ENCODE measurements around the gene HOXA3.

HOXA3 gene

DNA sequence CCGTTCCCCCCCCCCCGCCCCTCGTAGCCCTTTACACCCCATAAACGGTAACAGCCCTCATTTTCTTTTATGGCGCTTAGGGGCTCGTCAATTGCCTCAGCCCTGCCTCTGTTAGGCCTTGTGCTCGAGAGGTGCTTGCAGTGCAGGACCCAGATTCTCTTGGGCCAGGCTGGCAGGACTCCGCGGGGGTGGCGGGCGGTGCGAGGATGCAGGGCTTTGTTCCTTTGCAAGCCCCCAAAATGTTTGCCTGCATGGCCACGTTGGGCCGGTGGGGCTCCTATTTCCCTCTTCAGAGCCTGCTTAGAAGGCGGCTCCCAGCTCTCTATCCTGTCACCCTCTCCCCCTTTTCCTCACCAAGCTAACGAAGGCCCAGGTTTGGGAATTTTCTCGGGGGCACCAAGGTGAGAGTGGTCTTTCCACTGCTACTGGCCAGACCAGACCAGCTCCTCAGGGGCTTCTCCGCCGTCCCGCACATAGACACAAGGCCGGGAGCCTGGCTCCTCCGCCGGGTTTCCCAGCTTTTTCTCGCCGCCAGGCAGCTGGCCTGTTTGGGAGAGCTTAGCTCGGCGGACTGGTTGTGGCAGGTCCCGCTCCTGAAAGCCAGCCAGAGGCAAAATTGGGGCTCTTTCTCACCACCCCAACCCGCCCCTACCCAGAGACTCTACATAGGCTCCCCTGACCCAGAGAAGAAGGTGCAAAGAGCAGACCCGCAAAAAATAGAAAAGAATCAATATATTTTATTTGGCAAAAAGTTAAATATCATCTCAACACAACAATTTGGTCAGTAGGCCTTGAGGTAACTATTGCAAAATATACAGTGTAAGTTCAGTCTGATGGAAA lies 9.6 kb upstream of the HOXA3 start:
- no peak overlapping the region for H3K4me3 ChIP-seq (replicated peaks in 1 of 2; ENCODE audit: low read depth in 2 of 2, low read length in 2 of 2)
- no peak for DNase-seq (ENCODE audit: low read depth in 2 of 2)
- TF ChIP-seq, protein P1, sequence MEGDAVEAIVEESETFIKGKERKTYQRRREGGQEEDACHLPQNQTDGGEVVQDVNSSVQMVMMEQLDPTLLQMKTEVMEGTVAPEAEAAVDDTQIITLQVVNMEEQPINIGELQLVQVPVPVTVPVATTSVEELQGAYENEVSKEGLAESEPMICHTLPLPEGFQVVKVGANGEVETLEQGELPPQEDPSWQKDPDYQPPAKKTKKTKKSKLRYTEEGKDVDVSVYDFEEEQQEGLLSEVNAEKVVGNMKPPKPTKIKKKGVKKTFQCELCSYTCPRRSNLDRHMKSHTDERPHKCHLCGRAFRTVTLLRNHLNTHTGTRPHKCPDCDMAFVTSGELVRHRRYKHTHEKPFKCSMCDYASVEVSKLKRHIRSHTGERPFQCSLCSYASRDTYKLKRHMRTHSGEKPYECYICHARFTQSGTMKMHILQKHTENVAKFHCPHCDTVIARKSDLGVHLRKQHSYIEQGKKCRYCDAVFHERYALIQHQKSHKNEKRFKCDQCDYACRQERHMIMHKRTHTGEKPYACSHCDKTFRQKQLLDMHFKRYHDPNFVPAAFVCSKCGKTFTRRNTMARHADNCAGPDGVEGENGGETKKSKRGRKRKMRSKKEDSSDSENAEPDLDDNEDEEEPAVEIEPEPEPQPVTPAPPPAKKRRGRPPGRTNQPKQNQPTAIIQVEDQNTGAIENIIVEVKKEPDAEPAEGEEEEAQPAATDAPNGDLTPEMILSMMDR (IDR thresholded peaks at IDR 0.05; ENCODE audit: low read depth, low read length) = no peak

DNA sequence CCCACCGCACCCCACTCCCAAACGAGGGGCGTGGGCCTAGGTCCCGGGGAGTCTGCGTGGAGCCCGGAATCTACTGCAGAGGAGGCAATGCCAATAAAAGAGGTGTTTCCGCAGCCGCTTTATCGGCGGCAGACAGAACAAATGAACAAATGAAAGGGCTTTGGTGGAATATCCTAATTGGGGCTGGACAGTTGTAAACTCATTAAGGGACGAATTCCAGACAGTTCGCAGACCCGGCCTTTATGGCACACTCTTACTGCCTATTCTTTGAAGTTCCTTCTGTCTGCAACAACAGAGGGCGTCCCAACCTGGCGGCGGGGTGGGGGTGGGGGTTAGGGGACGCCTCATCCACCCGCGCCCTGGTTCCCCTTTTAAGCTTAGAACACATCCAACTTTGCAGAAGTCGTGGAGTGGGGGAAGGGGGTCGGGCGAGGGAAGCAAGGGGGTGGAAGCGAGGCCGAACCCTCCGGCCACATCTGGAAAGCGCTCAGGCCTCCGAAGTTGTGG lies 8.9 kb upstream of the HOXA3 start:
- no peak for DNase-seq (ENCODE audit: low read depth in 2 of 2)
- H3K4me3 ChIP-seq (replicated peaks in 1 of 2; ENCODE audit: low read depth in 2 of 2, low read length in 2 of 2) = peak overlapping the region; percentile 43 to 48

DNA sequence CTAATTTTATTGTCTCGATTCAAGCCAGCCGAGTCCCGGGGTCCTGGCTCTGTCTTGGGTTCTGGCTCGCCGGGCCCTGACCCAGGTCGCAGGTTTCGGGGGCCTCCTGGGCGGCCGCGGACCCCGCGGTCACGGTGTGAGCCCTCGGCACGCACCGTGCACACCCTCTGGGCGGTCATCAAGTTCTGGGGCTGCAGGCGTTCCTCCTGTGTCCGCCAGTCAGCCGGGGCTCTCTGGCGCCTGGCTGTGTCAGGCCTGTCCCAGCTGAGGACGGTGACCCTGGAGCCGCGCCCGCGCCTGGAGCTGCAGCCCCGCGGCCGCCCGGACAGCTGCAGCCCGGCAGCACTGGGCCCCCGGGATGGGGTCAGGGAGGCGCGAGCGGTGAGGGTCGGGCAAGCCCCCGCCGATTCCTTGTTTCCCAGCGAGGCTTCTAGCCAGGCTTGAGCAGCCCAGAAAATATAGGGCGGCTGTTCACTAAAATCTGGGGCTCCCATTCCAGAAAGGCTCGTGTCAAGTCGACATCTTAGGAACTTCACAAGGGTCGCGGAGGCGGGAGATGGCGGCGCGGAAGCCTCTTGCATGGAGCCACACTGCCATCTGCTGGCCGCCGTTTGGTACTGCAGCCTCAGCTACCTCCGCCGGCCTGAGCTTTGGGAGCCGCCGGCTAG lies 8.3 kb upstream of the HOXA3 start:
- peak; percentile 76 to 85 for DNase-seq (ENCODE audit: low read depth in 2 of 2)
- peak overlapping the region; percentile 43 to 48 for H3K4me3 ChIP-seq (replicated peaks in 1 of 2; ENCODE audit: low read depth in 2 of 2, low read length in 2 of 2)
- TF ChIP-seq, protein P1 (IDR thresholded peaks at IDR 0.05; ENCODE audit: low read depth, low read length) = peak; percentile 97

More for the DNA sequence above, 8.9 kb upstream of the HOXA3 start:
- TF ChIP-seq, protein P1 (IDR thresholded peaks at IDR 0.05; ENCODE audit: low read depth, low read length) = no peak

GRCh38 chr7:27160145-27160545 lies 7.8 kb upstream of the HOXA3 start:
- TF ChIP-seq, protein P1 (IDR thresholded peaks at IDR 0.05; ENCODE audit: low read depth, low read length) = no peak
- DNase-seq (ENCODE audit: low read depth in 2 of 2) = no peak
- H3K4me3 ChIP-seq (replicated peaks in 1 of 2; ENCODE audit: low read depth in 2 of 2, low read length in 2 of 2) = no peak overlapping the region

DNA sequence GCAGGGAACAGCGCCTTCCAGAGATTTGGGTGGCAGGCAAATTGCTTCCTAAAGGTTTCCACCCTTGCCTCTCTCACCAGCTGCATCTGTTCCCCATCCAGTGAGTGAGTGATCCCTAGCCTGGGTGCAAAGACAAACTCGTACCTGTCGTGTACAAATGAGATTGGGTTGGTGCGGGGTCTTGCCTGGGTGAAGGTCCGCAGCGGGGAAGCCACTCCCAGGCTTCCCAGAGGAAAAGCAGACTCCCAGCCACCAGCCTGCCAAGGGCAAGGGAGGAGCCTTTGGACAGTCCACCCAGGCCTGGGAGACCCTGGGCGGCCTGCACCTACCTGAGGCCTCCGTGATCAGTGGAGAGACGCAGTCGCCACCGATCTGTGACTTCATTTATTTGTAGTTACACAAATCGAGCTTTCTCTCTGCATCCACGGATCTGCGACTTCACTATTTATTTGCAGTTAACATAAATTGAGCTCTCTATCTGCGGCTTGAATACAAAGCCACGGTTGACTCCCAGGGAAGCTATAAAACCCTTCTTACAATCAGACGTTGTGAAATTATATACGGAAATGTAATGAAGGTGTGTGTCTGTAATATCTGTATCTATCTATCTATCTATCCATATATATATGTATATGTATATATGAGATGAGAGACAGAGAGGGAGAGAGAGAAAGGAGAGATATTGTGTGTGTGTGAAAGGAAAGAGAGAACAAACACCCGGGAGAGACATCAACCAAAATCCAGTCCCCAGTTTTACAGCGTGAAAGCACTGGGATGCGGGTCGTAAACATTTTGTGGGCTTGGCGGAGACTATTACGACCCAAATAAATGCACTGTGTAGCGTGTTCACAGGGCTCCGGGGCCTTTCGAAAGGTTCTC lies 7.1 kb upstream of the HOXA3 start:
- TF ChIP-seq, protein P1 (IDR thresholded peaks at IDR 0.05; ENCODE audit: low read depth, low read length) = no peak
- H3K4me3 ChIP-seq (replicated peaks in 1 of 2; ENCODE audit: low read depth in 2 of 2, low read length in 2 of 2) = no peak overlapping the region
- no peak for DNase-seq (ENCODE audit: low read depth in 2 of 2)
